Head of caudate nucleus (tissue), 42 donors: Measurements from ENCODE around the gene SYCP2L.
"Not testable (repeated sequence)": the region's sequence is repeated elsewhere in the genome, so short reads cannot be mapped to it uniquely, and the experiment has no call there.

Source experiments
- DNase-seq, 42 donors: peaks; one replicate each; pipeline versions ENCODE4 v3.0.0 to v3.0.0-alpha.2; 2020 to 2021; ENCODE audit warnings: mixed read lengths in 7 of 42
- intact Hi-C: fragments of 100-400 bp; cut with DNase I; formaldehyde crosslinking; loops from one replicate; pipeline ENCODE4 v1.15.0; 2022

Gene SYCP2L

GRCh38 chr6:10947966-10948365 lies 61.1 kb downstream of the SYCP2L start:
- intact Hi-C loops = no loop called here
- DNase-seq = no peak

GRCh38 chr6:10949579-10950490 lies 63.0 kb downstream of the SYCP2L start:
- no peak for DNase-seq
- intact Hi-C loops = no loop called here

- peak in 3 of 42 donors; percentile 7 to 45 (median 10) for DNase-seq
- intact Hi-C loops = no loop called here
Measured at GRCh38 chr6:10951675-10952282, 64.9 kb downstream of the SYCP2L start.

GRCh38 chr6:10954590-10955010 lies 67.7 kb downstream of the SYCP2L start:
- peak; percentile 10 to 86 (median 64) for DNase-seq
- intact Hi-C loops = loop anchor here (2.0 kb wide), 1 partner anchor 112 kb away; no protein-coding TSS in a partner anchor

GRCh38 chr6:10956776-10957175 lies 69.9 kb downstream of the SYCP2L start:
- DNase-seq = no peak
- intact Hi-C loops = no loop called here

- intact Hi-C loops = no loop called here
- no peak for DNase-seq
Measured at GRCh38 chr6:10957414-10957886, 70.6 kb downstream of the SYCP2L start.

GRCh38 chr6:10960171-10960570 lies 73.3 kb downstream of the SYCP2L start:
- intact Hi-C loops = no loop called here
- no peak for DNase-seq

GRCh38 chr6:10961837-10962236 lies 75.0 kb downstream of the SYCP2L start:
- DNase-seq = no peak
- intact Hi-C loops = no loop called here

- no peak for DNase-seq
- intact Hi-C loops = no loop called here
Measured at GRCh38 chr6:10962673-10963072, 75.8 kb downstream of the SYCP2L start.

GRCh38 chr6:10963113-10963512 lies 76.3 kb downstream of the SYCP2L start:
- intact Hi-C loops = no loop called here
- DNase-seq = no peak

- intact Hi-C loops = no loop called here
- DNase-seq = no peak
Measured at GRCh38 chr6:10964684-10965083, 77.8 kb downstream of the SYCP2L start.

GRCh38 chr6:10968776-10969175 lies 81.9 kb downstream of the SYCP2L start:
- DNase-seq = no peak
- intact Hi-C loops = loop anchor here (2.0 kb wide), 1 partner anchor 26 kb away; no protein-coding TSS in a partner anchor

- intact Hi-C loops = no loop called here
- DNase-seq = no peak
Measured at GRCh38 chr6:10970731-10971130, 83.9 kb downstream of the SYCP2L start.

- intact Hi-C loops = no loop called here
- no peak for DNase-seq
Measured at GRCh38 chr6:10972196-10972595, 85.3 kb downstream of the SYCP2L start.

- intact Hi-C loops = no loop called here
- DNase-seq = no peak
Measured at GRCh38 chr6:10976571-10976970, 89.7 kb downstream of the SYCP2L start.

- intact Hi-C loops = no loop called here
Measured at GRCh38 chr6:10977231-10977968, 90.5 kb downstream of the SYCP2L start.

GRCh38 chr6:10979603-10980002 lies 92.8 kb downstream of the SYCP2L start:
- DNase-seq = no peak
- intact Hi-C loops = no loop called here

More at GRCh38 chr6:10977231-10977968, 90.5 kb downstream of the SYCP2L start:
- DNase-seq = no peak

- intact Hi-C loops = no loop called here
- no peak for DNase-seq
Measured at GRCh38 chr6:10981409-10981808, 94.6 kb downstream of the SYCP2L start.

GRCh38 chr6:10984959-10985358 lies 98.1 kb downstream of the SYCP2L start:
- DNase-seq, intact Hi-C loops: not testable (repeated sequence)

- DNase-seq = no peak
- intact Hi-C loops = no loop called here
Measured at GRCh38 chr6:10989587-10989986, 102.7 kb downstream of the SYCP2L start.
